Astrocyte of the cerebellum (primary cell): Measurements from ENCODE around the gene ABCA9.

Experiments
- DNase-seq: peaks from one replicate; pipeline ENCODE4 v3.0.0-alpha.2; 2011; ENCODE audit warnings: low read depth
- H3K4me3 ChIP-seq: 2 replicates; pipeline ENCODE4 v1.5.1; 2011; ENCODE audit warnings: mild to moderate bottlenecking, low read depth, low read length, moderate library complexity
- CTCF ChIP-seq: IDR thresholded peaks from 2 replicates; pipeline ENCODE4 v1.5.1; 2012; ENCODE audit warnings: low read length, low read depth, moderate library complexity, mild to moderate bottlenecking; ENCODE audit errors: missing control alignments
- in situ Hi-C: cut with HindIII; loops from 2 replicates; pipeline ENCODE4 v1.10.0; 2017; ENCODE audit warnings: low sequenced_read_pairs

The ABCA9 gene

GRCh38 chr17:69048634-69049033 lies 12.1 kb downstream of the ABCA9 start:
- DNase-seq: no peak
- TF ChIP-seq CTCF: no peak
- H3K4me3 ChIP-seq: no peak overlapping the region
- in situ Hi-C loops: no loop called here

- DNase-seq: peak; percentile 34
- no peak for TF ChIP-seq CTCF
- in situ Hi-C loops: no loop called here
- H3K4me3 ChIP-seq: no peak overlapping the region
Observed at GRCh38 chr17:69047368-69048263, 13.1 kb downstream of the ABCA9 start.

DNA sequence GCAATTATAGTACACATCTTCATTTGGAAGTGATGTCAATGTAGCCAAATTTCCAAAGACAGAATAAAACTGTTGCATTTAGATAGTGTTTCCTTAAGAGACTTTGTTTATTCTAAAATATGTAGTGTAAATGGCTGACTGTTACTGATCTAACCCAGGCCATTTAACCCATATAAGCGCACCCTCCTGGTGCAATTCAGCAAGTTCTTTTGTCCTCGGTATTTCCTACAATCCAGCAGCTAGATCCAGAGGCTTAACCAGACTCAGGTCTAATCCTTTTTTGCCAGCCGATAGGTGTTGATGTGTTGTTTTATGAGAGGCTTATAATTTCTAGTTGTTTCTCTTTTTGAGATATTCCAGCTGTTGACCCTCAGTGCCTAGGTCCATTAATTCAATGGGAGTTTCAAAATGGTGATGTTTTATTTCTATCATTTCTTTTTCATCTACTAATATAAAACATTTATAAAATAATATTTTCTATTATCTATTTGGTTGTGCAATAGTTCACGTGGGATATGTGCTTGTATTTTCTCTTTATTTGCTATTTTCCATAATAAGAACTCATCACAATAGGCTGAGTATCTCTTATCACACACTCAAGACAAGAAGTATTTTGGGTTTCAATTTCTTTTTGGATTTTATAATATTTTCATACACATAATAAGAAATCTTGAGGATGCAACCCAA lies 14.5 kb downstream of the ABCA9 start:
- no peak for DNase-seq
- no peak overlapping the region for H3K4me3 ChIP-seq
- in situ Hi-C loops: no loop called here
- no peak for TF ChIP-seq CTCF

GRCh38 chr17:69045646-69046045 lies 15.1 kb downstream of the ABCA9 start:
- no peak for DNase-seq
- in situ Hi-C loops: no loop called here
- no peak overlapping the region for H3K4me3 ChIP-seq
- no peak for TF ChIP-seq CTCF

- in situ Hi-C loops: no loop called here
- H3K4me3 ChIP-seq: no peak overlapping the region
- no peak for TF ChIP-seq CTCF
- DNase-seq: no peak
Observed at GRCh38 chr17:69044371-69044770, 16.4 kb downstream of the ABCA9 start.

- in situ Hi-C loops: no loop called here
- DNase-seq: no peak
- TF ChIP-seq CTCF: no peak
- no peak overlapping the region for H3K4me3 ChIP-seq
Observed at GRCh38 chr17:69043098-69043734, 17.5 kb downstream of the ABCA9 start.
